ENCODE measurements around the gene HDAC4. TPM values are rescaled to one million over a fixed set of nuclear protein-coding genes. Genes with fewer than 3 reads are reported as not detected.

Gene HDAC4
- total and polyA plus RNA-seq, 2 experiments from 2014 or later = 8.1 to 41.8 TPM

DNA sequence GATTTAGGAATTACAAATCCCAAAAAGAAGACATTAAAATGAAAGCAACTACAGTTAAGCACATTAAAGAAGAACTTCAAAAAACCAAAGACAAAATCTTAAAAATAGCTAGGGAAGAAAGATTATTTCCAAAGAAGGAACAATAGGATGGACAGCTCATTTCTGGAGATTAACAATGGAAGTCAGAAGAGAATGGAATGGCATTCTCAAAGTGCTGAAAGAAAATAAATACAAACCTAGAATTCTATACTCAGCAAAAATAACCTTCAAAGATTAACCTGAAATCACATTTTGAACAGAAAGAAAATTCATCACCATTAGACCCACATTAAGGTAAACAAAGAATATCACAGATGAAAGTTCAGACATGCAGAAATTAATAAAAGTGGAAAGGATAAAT, 229.2 kb downstream of the HDAC4 start (continued):
- no peak for TF ChIP-seq NANOG (IDR thresholded peaks at IDR 0.05; ENCODE audit: borderline replicate concordance)
- no peak for TF ChIP-seq ZNF114 (CRISPR knock-in tag; IDR thresholded peaks at IDR 0.05)
- TF ChIP-seq STAT1 (IDR thresholded peaks at IDR 0.05; ENCODE audit: unreplicated experiment) = no peak
- TF ChIP-seq, protein P1, sequence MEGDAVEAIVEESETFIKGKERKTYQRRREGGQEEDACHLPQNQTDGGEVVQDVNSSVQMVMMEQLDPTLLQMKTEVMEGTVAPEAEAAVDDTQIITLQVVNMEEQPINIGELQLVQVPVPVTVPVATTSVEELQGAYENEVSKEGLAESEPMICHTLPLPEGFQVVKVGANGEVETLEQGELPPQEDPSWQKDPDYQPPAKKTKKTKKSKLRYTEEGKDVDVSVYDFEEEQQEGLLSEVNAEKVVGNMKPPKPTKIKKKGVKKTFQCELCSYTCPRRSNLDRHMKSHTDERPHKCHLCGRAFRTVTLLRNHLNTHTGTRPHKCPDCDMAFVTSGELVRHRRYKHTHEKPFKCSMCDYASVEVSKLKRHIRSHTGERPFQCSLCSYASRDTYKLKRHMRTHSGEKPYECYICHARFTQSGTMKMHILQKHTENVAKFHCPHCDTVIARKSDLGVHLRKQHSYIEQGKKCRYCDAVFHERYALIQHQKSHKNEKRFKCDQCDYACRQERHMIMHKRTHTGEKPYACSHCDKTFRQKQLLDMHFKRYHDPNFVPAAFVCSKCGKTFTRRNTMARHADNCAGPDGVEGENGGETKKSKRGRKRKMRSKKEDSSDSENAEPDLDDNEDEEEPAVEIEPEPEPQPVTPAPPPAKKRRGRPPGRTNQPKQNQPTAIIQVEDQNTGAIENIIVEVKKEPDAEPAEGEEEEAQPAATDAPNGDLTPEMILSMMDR (conservative IDR thresholded peaks at IDR 0.05; ENCODE audit: low read depth in 2 of 2) = no peak
- no peak for TF ChIP-seq EZH2phosphoT487 (IDR thresholded peaks at IDR 0.05; ENCODE audit: unreplicated experiment)
- TF ChIP-seq, protein P2, sequence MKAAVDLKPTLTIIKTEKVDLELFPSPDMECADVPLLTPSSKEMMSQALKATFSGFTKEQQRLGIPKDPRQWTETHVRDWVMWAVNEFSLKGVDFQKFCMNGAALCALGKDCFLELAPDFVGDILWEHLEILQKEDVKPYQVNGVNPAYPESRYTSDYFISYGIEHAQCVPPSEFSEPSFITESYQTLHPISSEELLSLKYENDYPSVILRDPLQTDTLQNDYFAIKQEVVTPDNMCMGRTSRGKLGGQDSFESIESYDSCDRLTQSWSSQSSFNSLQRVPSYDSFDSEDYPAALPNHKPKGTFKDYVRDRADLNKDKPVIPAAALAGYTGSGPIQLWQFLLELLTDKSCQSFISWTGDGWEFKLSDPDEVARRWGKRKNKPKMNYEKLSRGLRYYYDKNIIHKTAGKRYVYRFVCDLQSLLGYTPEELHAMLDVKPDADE (IDR thresholded peaks at IDR 0.05) = no peak

- Histone ChIP-seq H2AFZ (no peak overlapping the region), H3K4me1 (ENCODE audit: insufficient read depth) (no peaks in the 10 kb centered on the region), H3K27me3 (ENCODE audit: insufficient read depth) (no peaks in the 10 kb centered on the region), H3K79me2 (replicated peaks; ENCODE audit: insufficient read depth) (no peaks in the 10 kb centered on the region; the same call in 1 of the 2 replicates), H3F3A (replicated peaks; ENCODE audit: low read depth) (no peaks in the 10 kb centered on the region), H3K4me2 (no peak overlapping the region), H3K9me2 (ENCODE audit: insufficient read depth) (0 out of 2 replicates have a peak, but pooled peaks cover 9% of the 10 kb centered on the region), H3K27ac (ENCODE audit: low read depth) (no peak overlapping the region), H4K20me1 (replicated peaks; ENCODE audit: insufficient read depth) (no peaks in the 10 kb centered on the region; the same call in 1 of the 2 replicates), H3K4me3 (no peak overlapping the region), H3K36me3 (ENCODE audit: insufficient read depth) (peaks cover 5% of the 10 kb centered on the region)
- Mint-ChIP-seq H3K4me1 (peaks cover 5% of the 10 kb centered on the region), H3K4me3 (no peak overlapping the region), H3K36me3 (ENCODE audit: low read depth) (peaks cover 36% of the 10 kb centered on the region), H3K27ac (no peak overlapping the region), H3K27me3 (ENCODE audit: insufficient read depth, low read depth, poor library complexity) (peaks cover 6% of the 10 kb centered on the region), H3K9me3 (peaks cover 32% of the 10 kb centered on the region)
- no peak for DNase-seq (ENCODE audit: low spot score)
- no peak for TF ChIP-seq CREB1 (CRISPR knock-in tag; IDR thresholded peaks at IDR 0.05; ENCODE audit: low read depth)
- TF ChIP-seq NANOG (IDR thresholded peaks at IDR 0.05; ENCODE audit: borderline replicate concordance) = no peak
- no peak for TF ChIP-seq EZH2phosphoT487 (IDR thresholded peaks at IDR 0.05; ENCODE audit: unreplicated experiment)
- TF ChIP-seq ZNF331 (CRISPR knock-in tag; IDR thresholded peaks at IDR 0.05; ENCODE audit: low read depth) = no peak
- TF ChIP-seq ZNF114 (CRISPR knock-in tag; IDR thresholded peaks at IDR 0.05) = no peak
- no peak for TF ChIP-seq EZH2 (IDR thresholded peaks at IDR 0.05; ENCODE audit: low read depth, unreplicated experiment)
- TF ChIP-seq, protein P3, sequence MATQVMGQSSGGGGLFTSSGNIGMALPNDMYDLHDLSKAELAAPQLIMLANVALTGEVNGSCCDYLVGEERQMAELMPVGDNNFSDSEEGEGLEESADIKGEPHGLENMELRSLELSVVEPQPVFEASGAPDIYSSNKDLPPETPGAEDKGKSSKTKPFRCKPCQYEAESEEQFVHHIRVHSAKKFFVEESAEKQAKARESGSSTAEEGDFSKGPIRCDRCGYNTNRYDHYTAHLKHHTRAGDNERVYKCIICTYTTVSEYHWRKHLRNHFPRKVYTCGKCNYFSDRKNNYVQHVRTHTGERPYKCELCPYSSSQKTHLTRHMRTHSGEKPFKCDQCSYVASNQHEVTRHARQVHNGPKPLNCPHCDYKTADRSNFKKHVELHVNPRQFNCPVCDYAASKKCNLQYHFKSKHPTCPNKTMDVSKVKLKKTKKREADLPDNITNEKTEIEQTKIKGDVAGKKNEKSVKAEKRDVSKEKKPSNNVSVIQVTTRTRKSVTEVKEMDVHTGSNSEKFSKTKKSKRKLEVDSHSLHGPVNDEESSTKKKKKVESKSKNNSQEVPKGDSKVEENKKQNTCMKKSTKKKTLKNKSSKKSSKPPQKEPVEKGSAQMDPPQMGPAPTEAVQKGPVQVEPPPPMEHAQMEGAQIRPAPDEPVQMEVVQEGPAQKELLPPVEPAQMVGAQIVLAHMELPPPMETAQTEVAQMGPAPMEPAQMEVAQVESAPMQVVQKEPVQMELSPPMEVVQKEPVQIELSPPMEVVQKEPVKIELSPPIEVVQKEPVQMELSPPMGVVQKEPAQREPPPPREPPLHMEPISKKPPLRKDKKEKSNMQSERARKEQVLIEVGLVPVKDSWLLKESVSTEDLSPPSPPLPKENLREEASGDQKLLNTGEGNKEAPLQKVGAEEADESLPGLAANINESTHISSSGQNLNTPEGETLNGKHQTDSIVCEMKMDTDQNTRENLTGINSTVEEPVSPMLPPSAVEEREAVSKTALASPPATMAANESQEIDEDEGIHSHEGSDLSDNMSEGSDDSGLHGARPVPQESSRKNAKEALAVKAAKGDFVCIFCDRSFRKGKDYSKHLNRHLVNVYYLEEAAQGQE (IDR thresholded peaks at IDR 0.05; ENCODE audit: unreplicated experiment) = no peak
- peak; percentile 40; the same call in 2 of the 3 replicates for ATAC-seq
Measured at GRCh38 chr2:239169311-239170048, 231.3 kb downstream of the HDAC4 start.

Data from GM23338 (cell line).